Central memory CD8-positive, alpha-beta T cell (primary cell): ENCODE measurements around the gene ACER2.
"Not testable (repeated sequence)": the region's sequence is repeated elsewhere in the genome, so short reads cannot be mapped to it uniquely, and the experiment has no call there.

Experiments used
- ATAC-seq: fragments of 150-1000 bp; cut with Tn5 transposase; replicated peaks from 2 replicates; pipeline ENCODE4 v1.10.0; 2022; ENCODE audit warnings: mild to moderate bottlenecking, moderate FRiP score, moderate number of reproducible peaks; ENCODE audit not compliant: poor library complexity, severe bottlenecking; ENCODE audit errors: extremely low read depth
- DNase-seq, 2 donors: peaks; one replicate each; pipeline ENCODE4 v3.0.0; 2021; ENCODE audit warnings: low spot score in 2 of 2
- H3K27ac Mint-ChIP-seq: one replicate; pipeline ENCODE4 v1.8.0; 2022; ENCODE audit warnings: low read depth, mild to moderate bottlenecking, moderate library complexity, mixed read lengths
- H3K27me3 Mint-ChIP-seq: one replicate; pipeline ENCODE4 v1.8.0; 2022; ENCODE audit warnings: mixed read lengths
- H3K36me3 Mint-ChIP-seq: one replicate; pipeline ENCODE4 v1.8.0; 2022; ENCODE audit warnings: mild to moderate bottlenecking, moderate library complexity, mixed read lengths; ENCODE audit not compliant: insufficient read depth
- H3K4me1 Mint-ChIP-seq: one replicate; pipeline ENCODE4 v1.8.0; 2022; ENCODE audit warnings: mixed read lengths
- H3K4me3 Mint-ChIP-seq: one replicate; pipeline ENCODE4 v1.8.0; 2022; ENCODE audit warnings: mild to moderate bottlenecking, moderate library complexity, mixed read lengths
- H3K9me3 Mint-ChIP-seq: one replicate; pipeline ENCODE4 v1.8.0; 2022; ENCODE audit warnings: mixed read lengths

Gene ACER2

GRCh38 chr9:19385212-19385611, 23.6 kb upstream of the ACER2 start:
- Mint-ChIP-seq H3K36me3 (peaks cover 13% of the 10 kb centered on the region), H3K4me1 (peaks cover 12% of the 10 kb centered on the region), H3K27me3 (peaks cover 33% of the 10 kb centered on the region)
- not testable (repeated sequence) for H3K4me3 Mint-ChIP-seq, H3K9me3 Mint-ChIP-seq, DNase-seq, H3K27ac Mint-ChIP-seq, ATAC-seq

- Mint-ChIP-seq H3K4me1 (peaks cover 4% of the 10 kb centered on the region), H3K27me3 (peaks cover 36% of the 10 kb centered on the region), H3K4me3 (no peak overlapping the region), H3K27ac (no peak overlapping the region), H3K9me3 (no peaks in the 10 kb centered on the region), H3K36me3 (peaks cover 6% of the 10 kb centered on the region)
- DNase-seq (no peak), ATAC-seq (no peak)
These were observed 22.9 kb upstream of the ACER2 start for GRCh38 chr9:19385786-19386501.

GRCh38 chr9:19386502-19387044, 22.2 kb upstream of the ACER2 start:
- H3K4me3 Mint-ChIP-seq: no peak overlapping the region
- H3K27me3 Mint-ChIP-seq: peaks cover 36% of the 10 kb centered on the region
- H3K4me1 Mint-ChIP-seq: no peaks in the 10 kb centered on the region
- no peak overlapping the region for H3K27ac Mint-ChIP-seq
- H3K9me3 Mint-ChIP-seq: no peaks in the 10 kb centered on the region
- DNase-seq (no peak), ATAC-seq (no peak)
- H3K36me3 Mint-ChIP-seq: peaks cover 2% of the 10 kb centered on the region

GRCh38 chr9:19387317-19387716, 21.5 kb upstream of the ACER2 start:
- no peak overlapping the region for H3K4me3 Mint-ChIP-seq
- DNase-seq: no peak
- no peak overlapping the region for H3K27ac Mint-ChIP-seq
- no peak for ATAC-seq
- H3K36me3 Mint-ChIP-seq: peaks cover under 1% of the 10 kb centered on the region
- H3K4me1 Mint-ChIP-seq: no peaks in the 10 kb centered on the region
- peaks cover 36% of the 10 kb centered on the region for H3K27me3 Mint-ChIP-seq
- no peaks in the 10 kb centered on the region for H3K9me3 Mint-ChIP-seq

- not testable (repeated sequence) for H3K4me1 Mint-ChIP-seq, H3K9me3 Mint-ChIP-seq, H3K36me3 Mint-ChIP-seq, H3K4me3 Mint-ChIP-seq, ATAC-seq, H3K27ac Mint-ChIP-seq, DNase-seq
- peaks cover 36% of the 10 kb centered on the region for H3K27me3 Mint-ChIP-seq
These were observed 19.3 kb upstream of the ACER2 start for GRCh38 chr9:19389539-19389938.

GRCh38 chr9:19397845-19398244, 11.0 kb upstream of the ACER2 start:
- ATAC-seq: no peak
- H3K27ac Mint-ChIP-seq: no peak overlapping the region
- no peaks in the 10 kb centered on the region for H3K36me3 Mint-ChIP-seq
- no peaks in the 10 kb centered on the region for H3K9me3 Mint-ChIP-seq
- no peak overlapping the region for H3K4me3 Mint-ChIP-seq
- DNase-seq: no peak
- H3K27me3 Mint-ChIP-seq: no peaks in the 10 kb centered on the region
- no peaks in the 10 kb centered on the region for H3K4me1 Mint-ChIP-seq

- H3K9me3 Mint-ChIP-seq, H3K27me3 Mint-ChIP-seq, H3K4me1 Mint-ChIP-seq, H3K4me3 Mint-ChIP-seq, ATAC-seq, H3K27ac Mint-ChIP-seq, H3K36me3 Mint-ChIP-seq, DNase-seq: not testable (repeated sequence)
These were observed 5.6 kb upstream of the ACER2 start for GRCh38 chr9:19403231-19403630.

GRCh38 chr9:19404283-19405075, 4.3 kb upstream of the ACER2 start:
- Mint-ChIP-seq H3K4me1 (peaks cover 3% of the 10 kb centered on the region), H3K27me3 (no peaks in the 10 kb centered on the region), H3K36me3 (no peaks in the 10 kb centered on the region), H3K9me3 (peaks cover 5% of the 10 kb centered on the region), H3K27ac (no peak overlapping the region), H3K4me3 (no peak overlapping the region)
- no peak for DNase-seq
- no peak for ATAC-seq

- no peak overlapping the region for H3K27ac Mint-ChIP-seq
- DNase-seq: no peak
- peaks cover 9% of the 10 kb centered on the region for H3K4me1 Mint-ChIP-seq
- H3K36me3 Mint-ChIP-seq: no peaks in the 10 kb centered on the region
- ATAC-seq: no peak
- no peaks in the 10 kb centered on the region for H3K27me3 Mint-ChIP-seq
- H3K9me3 Mint-ChIP-seq: peaks cover 5% of the 10 kb centered on the region
- H3K4me3 Mint-ChIP-seq: no peak overlapping the region
These were observed 3.0 kb upstream of the ACER2 start for GRCh38 chr9:19405771-19406170.

GRCh38 chr9:19408316-19408692, 505 bp upstream of the ACER2 start:
- H3K27ac Mint-ChIP-seq: peak overlapping the region; percentile 81
- H3K27me3 Mint-ChIP-seq: no peaks in the 10 kb centered on the region
- H3K4me3 Mint-ChIP-seq: peak overlapping the region; percentile 95
- peaks cover 5% of the 10 kb centered on the region for H3K9me3 Mint-ChIP-seq
- peaks cover 9% of the 10 kb centered on the region for H3K4me1 Mint-ChIP-seq
- H3K36me3 Mint-ChIP-seq: no peaks in the 10 kb centered on the region
- no peak for ATAC-seq
- no peak for DNase-seq

GRCh38 chr9:19409401-19410194, 789 bp downstream of the ACER2 start:
- Mint-ChIP-seq H3K9me3 (no peaks in the 10 kb centered on the region), H3K27me3 (no peaks in the 10 kb centered on the region), H3K36me3 (no peaks in the 10 kb centered on the region), H3K27ac (peak overlapping the region; percentile 81), H3K4me1 (peaks cover 9% of the 10 kb centered on the region), H3K4me3 (peak overlapping the region; percentile 95)
- no peak for DNase-seq
- no peak for ATAC-seq

- Mint-ChIP-seq H3K4me1 (peaks cover 9% of the 10 kb centered on the region), H3K27ac (no peak overlapping the region), H3K27me3 (no peaks in the 10 kb centered on the region), H3K4me3 (peak overlapping the region; percentile 95), H3K36me3 (no peaks in the 10 kb centered on the region), H3K9me3 (no peaks in the 10 kb centered on the region)
- DNase-seq (no peak), ATAC-seq (no peak)
These were observed 1.3 kb downstream of the ACER2 start for GRCh38 chr9:19410195-19410503.
